Cardiac fibroblast (primary cell): ENCODE measurements around the gene PDE4D.

Experiments used
- DNase-seq, 2 donors: peaks; one replicate each; pipeline versions ENCODE4 v3.0.0 to v3.0.0-alpha.2; 2010; ENCODE audit warnings: low read depth in 2 of 2
- H3K4me3 ChIP-seq, 2 donors: replicated peaks in 1 of 2; 1 replicate in 1 of 2; 2 replicates in 1 of 2; pipeline ENCODE4 v1.5.1; 2011; ENCODE audit warnings: low read depth in 2 of 2, low read length in 2 of 2, mild to moderate bottlenecking in 2 of 2, moderate library complexity in 1 of 2
- TF ChIP-seq, protein P1 (sequence below): IDR thresholded peaks from one replicate; pipeline ENCODE4 v1.5.1; 2011; ENCODE audit warnings: low read depth, mild to moderate bottlenecking, low read length, inconsistent platforms

Gene PDE4D

DNA sequence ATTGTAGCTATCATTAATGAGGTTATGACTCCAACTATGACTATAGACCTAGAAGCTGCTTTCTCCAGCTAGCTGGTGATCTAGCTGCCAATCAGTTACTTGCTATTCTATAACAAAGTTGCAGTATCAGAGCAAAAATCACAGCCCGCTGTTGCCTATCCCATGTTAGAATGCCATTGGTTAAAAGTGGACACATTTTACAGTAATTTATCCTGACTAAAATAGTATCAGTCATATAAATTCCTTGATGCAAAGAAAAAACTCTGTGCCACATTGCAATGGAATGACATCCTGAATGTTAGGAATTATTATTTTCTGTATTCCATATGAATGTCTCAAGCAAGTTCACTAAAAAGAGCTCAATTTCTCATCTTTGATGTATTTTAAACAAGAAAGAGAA, 626.5 kb downstream of the PDE4D start:
- no peak overlapping the region for H3K4me3 ChIP-seq
- no peak for DNase-seq
- TF ChIP-seq, protein P1, sequence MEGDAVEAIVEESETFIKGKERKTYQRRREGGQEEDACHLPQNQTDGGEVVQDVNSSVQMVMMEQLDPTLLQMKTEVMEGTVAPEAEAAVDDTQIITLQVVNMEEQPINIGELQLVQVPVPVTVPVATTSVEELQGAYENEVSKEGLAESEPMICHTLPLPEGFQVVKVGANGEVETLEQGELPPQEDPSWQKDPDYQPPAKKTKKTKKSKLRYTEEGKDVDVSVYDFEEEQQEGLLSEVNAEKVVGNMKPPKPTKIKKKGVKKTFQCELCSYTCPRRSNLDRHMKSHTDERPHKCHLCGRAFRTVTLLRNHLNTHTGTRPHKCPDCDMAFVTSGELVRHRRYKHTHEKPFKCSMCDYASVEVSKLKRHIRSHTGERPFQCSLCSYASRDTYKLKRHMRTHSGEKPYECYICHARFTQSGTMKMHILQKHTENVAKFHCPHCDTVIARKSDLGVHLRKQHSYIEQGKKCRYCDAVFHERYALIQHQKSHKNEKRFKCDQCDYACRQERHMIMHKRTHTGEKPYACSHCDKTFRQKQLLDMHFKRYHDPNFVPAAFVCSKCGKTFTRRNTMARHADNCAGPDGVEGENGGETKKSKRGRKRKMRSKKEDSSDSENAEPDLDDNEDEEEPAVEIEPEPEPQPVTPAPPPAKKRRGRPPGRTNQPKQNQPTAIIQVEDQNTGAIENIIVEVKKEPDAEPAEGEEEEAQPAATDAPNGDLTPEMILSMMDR = no peak

DNA sequence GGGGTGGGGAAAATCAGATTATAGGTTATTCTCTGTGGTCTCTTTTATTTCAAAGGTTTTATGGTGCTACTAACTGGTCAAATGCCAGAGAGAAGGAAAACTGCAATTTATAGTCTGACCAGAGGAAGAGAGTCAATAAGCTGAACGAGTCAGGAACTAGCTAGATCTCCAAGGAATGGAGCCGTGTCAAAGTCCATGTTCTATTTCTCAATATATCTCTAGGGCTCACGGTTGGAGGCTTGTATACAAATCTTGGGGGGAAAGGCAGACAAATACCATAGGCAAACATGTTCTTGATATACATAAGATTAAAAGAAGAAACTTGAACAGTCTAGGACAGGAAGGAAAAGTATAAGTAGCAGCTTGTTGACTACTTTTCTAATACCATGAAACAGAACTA, 627.1 kb downstream of the PDE4D start:
- no peak for DNase-seq
- no peak overlapping the region for H3K4me3 ChIP-seq
- TF ChIP-seq, protein P1 = no peak

DNA sequence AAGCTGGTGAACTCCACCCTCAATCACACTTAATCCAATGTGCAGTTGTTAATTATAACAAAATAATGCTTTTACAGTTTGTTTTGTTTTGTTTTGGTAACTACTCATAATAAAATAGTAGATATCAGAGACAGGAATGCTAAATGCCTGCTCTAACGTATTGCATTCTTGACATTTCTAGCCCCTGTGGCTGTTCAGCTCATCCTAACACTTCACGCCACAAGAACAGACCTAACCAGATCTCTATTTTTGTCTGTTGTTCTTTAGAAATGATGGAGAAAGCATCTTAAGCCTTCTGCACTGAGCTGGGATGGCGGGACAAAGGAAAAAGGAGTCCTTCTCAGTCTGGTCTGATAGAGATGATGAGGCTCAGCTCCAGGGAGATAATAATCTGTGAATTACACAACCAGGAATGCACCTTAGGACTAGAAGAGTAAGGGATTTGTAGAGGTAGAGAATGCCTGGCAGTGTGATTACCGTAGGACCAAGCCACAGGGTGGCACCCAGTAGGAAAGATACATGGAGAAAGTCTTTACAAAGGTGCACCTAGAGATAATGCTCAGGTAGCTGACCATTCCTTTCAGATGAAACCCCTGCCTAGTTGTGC, 628.8 kb downstream of the PDE4D start:
- DNase-seq = no peak
- TF ChIP-seq, protein P1 = no peak
- H3K4me3 ChIP-seq = no peak overlapping the region

DNA sequence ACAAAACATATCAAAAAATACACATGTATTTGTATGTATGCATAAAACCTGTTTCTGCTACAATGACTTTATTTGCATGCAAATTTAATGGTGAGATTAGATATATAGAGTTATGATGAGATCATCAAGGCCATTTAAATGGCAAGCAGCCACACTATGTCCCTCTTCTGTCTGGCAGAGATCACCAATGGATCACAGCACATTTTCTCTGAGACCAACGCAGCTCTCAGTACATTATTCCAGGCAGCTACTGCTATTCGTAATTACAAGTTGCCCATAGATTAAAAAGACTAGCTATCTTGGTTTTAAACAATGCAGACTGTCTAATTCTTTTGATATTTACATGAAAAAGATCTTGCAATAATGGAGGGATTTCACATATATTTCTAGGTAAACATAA, 629.5 kb downstream of the PDE4D start:
- no peak overlapping the region for H3K4me3 ChIP-seq
- TF ChIP-seq, protein P1 = no peak
- DNase-seq = no peak

DNA sequence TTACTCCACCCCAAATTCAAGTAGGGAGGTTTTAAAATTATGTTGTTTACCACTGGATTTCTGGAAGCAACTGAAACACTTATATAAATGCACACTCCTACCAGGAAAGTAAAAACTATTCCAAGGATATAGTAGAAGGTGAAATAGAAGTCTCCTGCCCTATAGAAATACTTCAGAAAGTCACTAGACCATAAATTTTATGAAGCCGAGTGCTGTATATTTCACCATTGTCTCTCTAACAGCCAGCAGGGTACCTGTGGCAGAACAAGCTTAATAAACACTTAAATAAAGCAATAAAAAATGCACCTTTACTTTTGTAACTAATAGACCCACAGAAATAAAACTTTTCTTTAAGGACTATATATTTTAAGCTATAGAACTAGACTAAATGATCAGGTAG, 631.6 kb downstream of the PDE4D start:
- H3K4me3 ChIP-seq = no peak overlapping the region
- TF ChIP-seq, protein P1 = no peak
- DNase-seq = no peak

DNA sequence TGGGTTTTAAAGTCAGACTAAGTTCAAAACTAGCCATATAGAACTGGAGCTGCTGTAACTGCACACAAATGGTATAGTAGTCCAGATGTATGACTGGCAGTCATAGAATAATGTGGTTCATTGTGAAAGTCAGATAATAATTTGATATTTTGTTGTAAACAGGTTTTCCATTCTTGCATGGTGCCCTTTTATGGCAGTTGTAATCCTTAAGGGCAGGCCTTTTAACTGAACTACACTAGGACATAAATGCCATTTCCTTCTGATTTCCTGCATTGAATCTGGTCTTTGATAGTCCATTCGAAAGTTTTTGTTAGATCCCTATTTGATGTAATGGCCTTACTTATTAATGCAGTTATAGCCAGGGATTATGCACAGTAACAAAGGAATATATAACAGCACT, 632.6 kb downstream of the PDE4D start:
- TF ChIP-seq, protein P1 = no peak
- no peak for DNase-seq
- no peak overlapping the region for H3K4me3 ChIP-seq

DNA sequence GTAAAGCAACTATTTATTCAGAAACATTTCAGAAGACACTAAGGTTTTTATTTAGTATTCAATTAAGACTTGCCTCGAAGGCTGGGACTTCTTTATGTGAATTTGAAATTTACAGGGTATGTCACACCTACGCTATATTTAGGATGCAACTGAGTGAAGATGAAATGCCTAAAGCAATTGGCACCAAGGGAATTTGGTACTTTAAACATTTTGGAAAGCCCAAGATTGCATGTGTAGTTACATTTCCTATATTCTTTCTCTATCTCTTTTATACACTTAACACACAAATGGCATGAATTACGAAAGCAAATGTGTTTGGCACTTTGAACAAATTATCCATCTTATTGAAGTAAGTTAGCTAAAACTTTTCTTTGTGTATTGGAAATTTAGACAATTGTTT, 633.3 kb downstream of the PDE4D start:
- TF ChIP-seq, protein P1 = no peak
- DNase-seq = no peak
- no peak overlapping the region for H3K4me3 ChIP-seq
